GM18508 (cell line): ENCODE results near the gene ZFYVE19.
A peak's percentile ranks its signal among the peaks of the same experiment; 100 is the strongest.

Source experiments
- ATAC-seq: cut with Tn5 transposase; IDR thresholded peaks from one replicate; pipeline ENCODE4 v1.9.1; 2021; ENCODE audit warnings: moderate number of reproducible peaks; ENCODE audit not compliant: insufficient read depth, unreplicated experiment

ZFYVE19 gene, protein sequence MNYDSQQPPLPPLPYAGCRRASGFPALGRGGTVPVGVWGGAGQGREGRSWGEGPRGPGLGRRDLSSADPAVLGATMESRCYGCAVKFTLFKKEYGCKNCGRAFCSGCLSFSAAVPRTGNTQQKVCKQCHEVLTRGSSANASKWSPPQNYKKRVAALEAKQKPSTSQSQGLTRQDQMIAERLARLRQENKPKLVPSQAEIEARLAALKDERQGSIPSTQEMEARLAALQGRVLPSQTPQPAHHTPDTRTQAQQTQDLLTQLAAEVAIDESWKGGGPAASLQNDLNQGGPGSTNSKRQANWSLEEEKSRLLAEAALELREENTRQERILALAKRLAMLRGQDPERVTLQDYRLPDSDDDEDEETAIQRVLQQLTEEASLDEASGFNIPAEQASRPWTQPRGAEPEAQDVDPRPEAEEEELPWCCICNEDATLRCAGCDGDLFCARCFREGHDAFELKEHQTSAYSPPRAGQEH

DNA sequence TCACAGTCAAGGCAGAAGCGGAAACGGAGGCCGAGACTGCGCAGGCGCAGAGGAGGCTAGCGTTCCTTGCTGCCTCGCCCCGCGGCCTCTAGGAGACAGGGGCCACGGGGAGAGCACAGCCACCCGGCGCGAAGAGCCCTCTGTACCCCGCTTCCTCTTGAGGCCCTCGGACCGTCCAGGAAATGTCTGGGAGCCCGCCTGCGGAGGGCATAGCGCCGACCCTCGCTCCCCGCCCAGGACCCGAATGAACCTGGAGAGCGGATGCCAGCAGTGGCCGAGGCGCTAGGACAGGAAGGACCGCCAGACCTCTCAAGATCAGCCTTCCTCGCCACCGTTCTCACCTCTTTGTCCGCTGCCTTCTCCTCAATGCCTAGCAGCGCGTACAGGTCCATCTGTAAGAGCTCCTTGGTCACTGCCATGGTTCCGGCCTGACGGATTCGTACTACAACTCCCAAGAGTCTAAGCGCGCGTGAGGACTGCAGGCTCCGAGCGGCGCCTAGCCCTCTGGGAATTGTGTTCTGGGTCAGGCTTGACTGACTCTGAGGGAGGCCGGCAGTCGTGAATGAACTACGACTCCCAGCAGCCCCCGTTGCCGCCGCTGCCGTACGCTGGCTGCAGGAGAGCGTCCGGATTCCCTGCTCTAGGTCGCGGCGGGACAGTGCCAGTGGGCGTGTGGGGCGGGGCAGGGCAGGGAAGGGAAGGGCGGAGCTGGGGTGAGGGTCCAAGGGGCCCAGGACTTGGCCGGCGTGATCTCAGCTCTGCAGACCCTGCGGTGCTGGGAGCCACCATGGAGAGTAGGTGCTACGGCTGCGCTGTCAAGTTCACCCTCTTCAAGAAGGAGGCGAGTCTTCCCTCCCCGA lies at the start of gene ZFYVE19, which contains the start of gene DNAJC17:
ZFYVE19 (plus strand) TSS at position 62 of the 860 bp plus-strand sequence; CDS start at position 563, 501 bp downstream.
DNAJC17 (minus strand) TSS at position 446 of the 860 bp plus-strand sequence; CDS start at position 419, 27 bp downstream.
- ATAC-seq: peak; percentile 91

DNA sequence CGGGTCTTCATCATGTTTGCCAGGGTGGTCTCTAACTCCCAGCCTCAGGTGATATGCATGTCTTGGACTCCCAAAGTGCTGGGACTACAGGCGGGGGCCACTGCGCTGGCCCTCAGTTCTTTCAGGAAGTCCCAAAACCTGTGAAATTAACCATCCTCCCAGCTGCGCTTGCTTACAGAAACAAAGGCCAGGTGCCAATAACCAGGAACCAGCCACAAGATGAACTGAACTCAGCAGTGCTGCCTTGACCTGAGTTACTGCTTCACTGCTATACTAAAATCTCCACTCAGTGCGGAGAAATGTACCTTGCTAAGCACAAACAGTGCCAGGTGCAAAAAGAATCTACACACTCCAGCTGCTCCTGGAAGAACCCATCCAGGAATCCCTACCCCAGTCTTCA lies 46.9 kb upstream of the ZFYVE19 start:
- ATAC-seq: no peak

DNA sequence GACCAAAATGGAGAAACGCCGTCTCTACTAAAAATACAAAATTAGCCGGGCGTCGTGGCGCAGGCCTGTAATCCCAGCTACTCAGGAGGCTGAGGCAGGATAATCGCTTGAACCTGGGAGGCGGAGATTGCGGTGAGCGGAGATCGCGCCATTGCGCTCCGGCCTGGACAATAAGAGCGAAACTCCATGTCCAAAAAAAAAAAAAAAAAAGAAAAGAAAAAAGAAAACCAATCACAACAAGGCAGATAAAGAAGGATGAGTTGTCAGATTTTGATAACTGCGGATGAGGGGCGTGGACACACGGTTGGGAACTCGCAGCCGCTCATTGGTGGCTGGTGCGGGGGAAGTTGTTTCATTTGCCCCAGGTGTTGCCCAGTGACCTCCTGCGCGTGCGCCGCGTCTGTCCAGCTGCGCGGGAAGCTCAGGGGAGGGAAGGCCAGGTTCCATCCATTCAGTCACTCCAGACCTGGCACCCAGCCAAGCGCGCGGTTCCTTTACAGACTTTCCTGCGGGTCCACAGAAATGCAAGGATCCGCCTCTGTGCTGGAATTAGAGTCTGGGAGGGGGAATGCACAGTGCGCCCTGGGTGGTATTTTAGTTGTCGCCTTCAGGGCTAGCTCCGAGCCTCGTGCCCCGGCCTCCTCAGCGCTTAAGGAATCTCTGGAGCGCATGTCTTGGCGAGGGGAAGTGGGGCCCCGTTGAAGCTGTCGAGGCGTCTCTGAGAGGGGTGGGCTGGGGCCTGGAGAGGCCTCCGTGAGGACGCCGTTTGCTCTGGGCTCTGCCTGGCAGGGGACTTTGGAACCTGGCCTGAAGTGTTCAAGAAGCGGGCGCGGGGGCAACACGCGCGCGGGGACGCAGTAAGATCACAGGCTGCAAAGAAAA lies 43.7 kb upstream of the ZFYVE19 start:
- ATAC-seq: no peak

DNA sequence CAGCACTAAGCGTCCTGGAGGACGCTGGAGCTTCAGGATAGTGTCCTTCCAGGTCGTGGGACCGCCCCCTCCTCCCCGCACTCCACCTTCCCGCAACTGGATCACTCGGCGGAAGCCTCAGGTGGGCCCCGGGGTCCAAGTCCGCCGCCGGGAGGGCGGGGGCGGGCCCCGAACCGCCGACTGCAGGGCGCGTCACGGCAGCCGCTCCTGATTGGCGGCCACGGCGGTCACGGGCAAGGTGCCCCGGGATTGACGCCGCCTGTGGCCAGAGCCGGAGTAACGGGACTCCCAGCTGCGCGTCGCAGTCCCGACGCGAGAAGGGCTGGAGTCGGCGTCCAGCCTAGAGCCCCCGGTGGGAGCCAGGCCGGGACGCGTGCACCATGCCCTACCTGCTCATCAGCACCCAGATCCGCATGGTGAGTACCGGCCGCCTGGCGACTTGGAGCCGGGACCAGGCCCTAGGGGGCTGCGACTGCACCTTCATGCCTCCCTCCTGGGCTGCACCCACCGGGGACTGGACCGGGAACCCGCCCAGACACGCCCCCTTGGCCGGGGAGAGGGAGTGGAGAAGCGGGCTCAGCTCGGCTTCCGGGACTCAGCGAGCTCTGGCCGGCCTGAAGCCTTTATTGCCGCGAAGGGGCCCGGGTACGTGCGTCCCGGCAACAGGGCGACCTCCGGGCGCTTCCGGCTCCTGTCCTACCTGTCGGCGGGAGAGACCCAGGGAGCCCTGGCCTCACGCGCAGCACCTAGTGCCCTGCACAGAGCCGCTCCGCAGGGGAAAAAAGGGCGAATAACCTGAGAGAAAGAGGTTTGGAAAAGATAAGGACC lies 42.9 kb upstream of the ZFYVE19 start, which contains the start of gene GCHFR:
GCHFR (plus strand) TSS at position 268 of the 828 bp plus-strand sequence; CDS start at position 381, 113 bp downstream.
- no peak for ATAC-seq

DNA sequence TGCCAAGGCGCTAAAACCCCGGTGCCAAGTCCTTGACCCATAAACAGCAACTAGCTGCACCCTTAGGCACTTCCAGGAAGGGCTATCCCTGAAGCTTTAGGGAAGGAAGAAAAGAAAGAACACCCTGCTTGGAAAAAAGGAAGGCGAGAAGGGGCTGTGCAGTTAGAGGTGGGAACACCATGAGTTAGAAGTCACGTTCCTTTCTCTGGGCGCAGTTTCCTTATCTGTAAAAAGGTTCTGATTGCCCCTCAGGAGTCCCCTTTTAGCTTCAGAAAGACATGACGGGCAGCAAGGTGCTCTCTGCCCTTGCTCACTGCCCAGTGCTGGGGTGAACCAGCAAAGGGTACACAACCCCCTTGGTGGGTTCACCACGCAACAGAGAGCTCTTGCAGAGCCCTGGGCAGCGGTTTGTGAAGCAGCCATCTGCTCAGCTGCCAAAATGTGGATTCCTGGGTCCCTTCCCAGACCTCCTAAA lies 42.2 kb upstream of the ZFYVE19 start:
- ATAC-seq: no peak

DNA sequence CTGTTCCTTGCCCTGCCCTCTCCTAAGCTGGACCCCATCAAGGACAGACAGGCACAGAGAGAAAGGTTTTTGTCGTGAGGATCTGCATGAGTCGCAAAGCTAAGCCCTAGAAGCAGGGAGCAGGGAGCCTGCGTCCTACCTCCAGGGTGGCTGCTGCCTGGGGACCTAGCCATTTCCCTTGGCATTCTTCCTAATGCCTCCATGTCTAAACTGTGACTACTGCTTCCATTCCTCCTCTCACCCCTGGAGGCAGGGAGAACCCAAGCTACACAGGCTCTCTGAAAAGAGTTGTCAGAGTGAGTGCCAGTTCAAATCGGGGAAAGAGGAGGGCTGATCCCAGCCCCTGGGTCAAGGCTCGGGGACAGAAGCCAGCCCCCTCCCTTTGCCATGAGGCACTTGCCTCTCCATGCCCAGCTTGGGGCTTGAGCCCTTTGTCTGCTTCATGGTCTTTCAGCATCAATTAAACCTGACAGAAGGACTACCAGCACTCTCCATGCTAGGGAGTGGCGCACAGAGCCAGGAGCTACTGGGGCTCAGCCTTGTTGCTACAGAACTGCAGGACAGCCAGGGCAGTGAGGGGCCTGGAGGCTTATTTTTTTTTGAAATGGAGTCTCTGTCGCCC lies 40.6 kb upstream of the ZFYVE19 start:
- ATAC-seq: no peak

DNA sequence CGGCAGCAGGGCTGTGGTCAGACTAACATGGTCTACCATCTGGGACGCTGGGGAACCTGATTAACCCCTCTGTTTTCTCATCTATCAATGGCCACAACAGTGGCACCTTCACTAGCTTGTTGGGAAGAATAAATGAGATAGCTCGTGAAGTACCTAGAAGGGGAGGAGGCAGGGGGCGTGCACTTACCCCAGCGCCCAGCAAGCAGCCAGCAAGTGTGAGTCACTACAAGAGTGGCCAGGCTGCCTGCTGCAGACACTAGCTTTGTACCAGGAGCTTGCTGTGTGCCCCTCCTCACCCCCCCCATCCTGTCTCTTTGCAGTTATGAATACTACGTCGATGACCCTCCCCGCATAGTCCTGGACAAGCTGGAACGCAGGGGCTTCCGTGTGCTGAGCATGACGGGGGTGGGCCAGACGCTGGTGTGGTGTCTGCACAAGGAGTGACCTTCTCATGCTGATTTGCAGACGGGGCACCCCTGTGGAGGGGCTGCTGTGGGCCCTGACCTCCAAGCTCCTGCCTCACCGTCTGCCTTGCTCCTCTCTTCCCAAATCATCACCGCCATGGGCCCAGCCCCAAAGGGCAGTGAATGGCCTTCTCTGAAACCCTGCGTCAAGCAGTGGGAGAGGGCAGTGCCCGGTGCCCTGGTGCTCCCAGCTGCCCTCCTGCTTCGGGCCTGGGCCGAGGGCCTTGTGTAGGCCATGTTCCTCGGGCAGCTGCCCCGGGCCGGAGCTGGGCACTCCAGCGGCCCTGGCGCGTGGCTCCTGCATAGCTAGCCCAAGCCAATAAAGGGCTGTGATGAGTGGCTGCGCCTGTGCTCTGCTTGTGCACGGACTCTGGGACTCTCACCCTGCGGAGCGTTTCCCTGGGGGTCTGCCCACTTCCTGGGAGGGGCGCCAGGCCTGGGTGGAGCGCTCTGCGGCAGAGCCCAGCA lies 39.7 kb upstream of the ZFYVE19 start:
- no peak for ATAC-seq

DNA sequence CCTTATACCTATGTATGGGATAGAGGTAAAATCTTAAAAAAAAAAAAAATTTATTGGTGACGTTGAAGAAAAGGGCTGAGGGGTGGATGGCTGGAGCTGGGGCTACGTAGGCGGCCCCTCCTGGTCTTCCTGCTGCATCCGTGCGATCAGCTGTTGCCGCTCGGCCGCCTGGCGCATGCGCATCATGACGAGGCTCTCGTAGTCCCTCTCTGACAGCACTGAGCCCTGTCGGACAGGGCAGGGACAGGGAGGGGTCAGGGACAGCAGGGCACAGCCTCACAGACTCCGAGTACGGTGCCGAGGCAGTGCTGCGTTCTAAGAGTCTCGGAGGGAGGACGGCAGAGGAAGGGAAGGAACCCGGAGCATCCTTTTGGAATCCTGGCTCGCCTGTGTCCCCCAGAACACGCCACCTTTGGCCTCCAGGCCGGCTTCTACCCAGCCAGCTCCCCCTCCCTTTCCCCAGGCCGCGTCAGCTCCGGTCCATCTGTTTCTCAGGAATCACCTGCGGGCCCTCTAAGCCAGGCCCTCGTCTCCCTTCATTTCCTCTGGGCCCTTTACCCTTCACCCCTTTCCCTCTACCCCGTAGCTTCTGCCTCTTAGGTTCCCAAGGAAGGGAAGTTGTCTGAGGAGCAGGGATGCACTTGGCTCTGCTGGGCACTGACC lies 38.9 kb upstream of the ZFYVE19 start:
- ATAC-seq: no peak

DNA sequence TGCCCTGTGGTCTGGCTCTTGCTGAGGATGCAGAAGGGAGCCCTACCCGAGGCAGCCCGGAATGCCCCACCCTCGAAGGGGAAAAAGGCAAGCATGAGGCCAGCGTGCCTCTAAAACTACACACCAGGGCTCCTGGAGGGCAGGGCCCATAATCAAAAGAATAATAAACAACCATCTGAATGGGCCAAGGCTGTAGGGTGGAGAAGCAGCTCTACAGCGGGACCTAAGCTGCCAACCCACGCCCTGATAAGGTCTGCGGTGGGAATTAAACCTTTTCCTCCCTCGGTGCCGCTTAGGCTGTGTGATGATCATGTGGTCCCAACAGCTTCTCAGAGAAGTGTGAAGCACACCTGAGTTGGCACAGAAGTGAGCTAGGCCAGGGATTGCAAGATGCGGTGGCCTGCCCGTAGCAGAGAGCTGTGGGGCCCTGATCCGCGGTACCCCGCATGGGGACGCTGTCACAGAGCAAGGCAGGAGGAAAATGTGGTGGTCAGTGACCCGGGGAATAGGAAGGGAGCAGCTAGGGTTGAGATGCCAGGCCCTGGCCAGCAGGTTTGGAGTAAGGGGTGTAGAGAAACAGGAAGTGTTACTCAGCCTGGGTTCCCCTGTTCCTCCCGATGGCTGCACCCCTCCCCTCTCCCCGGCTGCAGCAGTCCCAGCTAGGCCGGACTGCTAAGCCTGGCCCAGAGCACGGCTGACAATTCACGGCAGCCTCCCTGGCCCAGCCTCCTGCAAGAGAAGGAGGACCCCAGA lies 38.2 kb upstream of the ZFYVE19 start:
- no peak for ATAC-seq

DNA sequence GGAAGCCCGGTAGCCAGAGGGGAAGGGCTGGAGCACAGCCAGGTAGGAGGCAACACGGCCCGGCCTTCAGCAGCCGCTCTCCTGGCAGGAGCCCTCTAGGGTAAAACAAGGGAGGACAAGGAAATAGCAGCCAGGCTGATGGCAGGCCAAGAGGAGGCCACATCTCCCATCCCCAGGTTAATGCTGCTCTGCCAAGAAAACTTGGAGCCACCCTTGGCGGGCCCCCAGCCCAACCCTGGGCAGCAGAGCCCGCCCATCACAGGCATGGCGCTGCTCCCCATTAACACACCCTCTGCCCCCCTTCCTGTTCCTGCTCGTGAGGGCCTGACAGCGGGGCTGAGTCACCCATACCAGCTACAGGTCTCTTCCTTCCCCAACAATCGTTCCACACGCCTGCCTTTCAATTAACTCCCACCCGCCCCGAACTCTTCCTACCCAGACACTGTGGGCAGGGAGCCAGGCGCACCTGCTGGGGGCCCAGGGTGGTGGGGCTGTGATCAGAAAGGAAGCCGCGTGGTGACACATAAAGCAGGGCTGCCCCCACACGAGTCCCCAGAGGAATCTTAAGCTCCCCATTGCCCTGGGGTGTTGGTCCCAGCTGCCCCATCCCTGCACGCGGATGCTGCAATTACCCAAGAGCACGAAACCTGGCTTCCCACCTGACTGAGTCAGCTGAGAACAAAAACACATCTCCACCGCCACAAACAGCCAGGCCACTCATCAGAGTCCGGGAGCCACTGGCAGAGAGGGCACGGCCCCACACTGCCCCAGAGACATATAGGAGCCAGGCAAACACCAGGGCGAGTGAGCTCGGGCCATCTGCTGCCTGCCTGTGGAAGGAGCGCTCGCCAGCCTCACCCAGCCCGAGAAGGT lies 37.4 kb upstream of the ZFYVE19 start, which contains the start of gene C15orf62:
C15orf62 (plus strand) TSS at position 707 of the 873 bp plus-strand sequence. CDS start 516 bp downstream, outside the sequence.
- ATAC-seq: no peak

DNA sequence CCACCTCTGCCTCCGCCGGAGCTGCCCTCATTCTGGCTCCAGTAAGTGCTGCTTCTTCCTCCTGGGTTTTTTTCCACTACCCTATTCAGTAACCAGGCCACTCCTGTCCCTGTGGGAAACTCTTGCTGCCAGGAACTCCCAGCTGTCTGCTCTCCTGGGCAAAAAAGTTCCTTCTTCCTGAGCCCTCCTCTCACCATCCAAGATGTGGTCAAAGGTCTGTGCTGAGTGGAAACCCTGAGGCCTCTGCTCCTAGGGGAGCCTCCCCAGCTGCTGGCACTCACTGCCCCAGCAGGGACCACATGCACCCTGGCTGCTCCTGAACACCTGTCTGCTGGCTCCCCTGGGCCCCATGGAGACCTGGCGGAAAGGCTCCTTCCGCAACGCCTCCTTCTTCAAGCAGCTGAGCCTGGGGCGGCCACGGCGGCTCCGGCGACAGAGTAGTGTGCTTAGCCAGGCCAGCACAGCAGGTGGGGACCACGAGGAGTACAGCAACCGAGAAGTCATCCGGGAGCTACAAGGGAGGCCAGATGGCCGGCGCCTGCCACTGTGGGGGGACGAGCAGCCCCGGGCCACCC lies 36.7 kb upstream of the ZFYVE19 start:
- ATAC-seq: no peak

DNA sequence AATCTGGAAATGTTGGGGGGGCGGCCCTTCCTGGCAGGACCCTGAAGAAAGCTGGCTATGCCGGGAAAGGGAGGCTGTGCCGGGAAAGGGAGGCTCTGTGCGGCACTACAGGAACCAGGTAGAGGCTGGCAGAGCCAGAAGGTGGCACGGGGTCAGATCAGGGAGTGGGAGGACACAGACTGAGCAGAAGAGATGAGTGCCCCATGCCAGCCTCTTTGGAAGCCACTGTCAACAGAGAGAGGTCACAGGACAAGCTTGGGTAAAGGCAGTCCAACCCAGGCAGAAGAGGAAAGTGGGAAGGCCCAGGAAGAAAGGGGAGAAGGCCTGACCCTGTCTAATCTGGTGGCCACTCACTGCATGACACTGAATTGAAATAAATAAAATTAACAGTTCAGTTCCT lies 35.6 kb upstream of the ZFYVE19 start:
- no peak for ATAC-seq

DNA sequence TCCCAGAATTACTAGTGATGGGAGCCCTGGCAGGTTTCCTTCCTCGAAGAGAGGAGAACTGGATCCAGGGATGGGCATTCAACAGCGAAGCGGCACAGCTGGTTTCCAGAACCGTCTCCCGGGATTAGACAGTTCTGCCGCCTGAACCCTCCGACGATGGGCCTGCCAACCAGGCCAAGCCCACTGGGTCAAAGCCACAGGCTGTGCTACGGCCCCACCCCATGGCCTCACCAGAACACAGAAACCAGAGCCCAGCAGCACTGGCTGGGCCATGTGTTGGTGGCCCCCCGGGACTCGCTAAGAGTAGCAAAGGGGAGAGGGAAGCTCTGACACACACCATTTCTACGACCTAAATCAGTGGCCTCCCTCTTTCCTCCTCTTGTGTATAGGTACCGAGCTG lies 34.9 kb upstream of the ZFYVE19 start:
- no peak for ATAC-seq

DNA sequence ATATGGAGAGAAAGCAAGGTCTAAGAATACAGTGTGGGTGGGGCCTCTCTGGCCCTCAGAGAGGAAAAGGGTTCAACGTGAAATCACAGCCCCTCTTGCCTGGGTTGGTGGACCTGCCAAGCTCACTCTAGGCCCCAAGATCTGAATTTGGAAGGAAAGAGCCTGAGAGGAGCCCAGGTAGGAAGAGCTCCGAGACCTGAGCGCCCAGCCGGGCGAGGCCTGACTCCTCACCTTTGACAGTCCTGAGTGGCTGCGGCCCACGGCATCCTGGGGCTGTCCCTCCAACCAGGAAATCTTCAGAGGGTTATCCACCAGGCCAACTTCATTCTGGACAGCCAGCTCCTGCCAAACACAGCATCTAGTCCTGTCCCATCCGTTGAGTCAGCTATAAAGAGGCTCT lies 33.4 kb upstream of the ZFYVE19 start:
- no peak for ATAC-seq

DNA sequence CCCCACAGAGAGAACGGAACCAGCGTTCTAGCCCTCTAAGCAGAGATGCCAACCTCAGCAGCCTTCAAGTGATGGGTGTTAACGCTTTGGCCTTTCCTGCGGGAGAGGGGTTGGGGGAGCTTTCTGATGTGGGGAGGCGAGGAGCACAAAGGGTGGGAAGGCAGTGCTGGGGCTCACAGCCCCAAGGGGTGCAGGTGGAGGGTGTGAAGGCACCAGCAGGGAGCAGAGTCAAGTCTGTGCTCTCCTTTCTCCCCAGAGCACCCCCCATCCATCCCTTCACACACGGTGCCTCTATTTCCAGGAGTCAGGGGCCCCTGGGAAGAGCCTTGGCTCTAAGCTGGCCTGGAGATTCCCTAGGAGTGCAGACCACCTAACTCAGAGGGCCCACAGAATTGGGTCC lies 33.0 kb upstream of the ZFYVE19 start:
- ATAC-seq: no peak
